Testis (tissue), 2 donors: ENCODE measurements around the gene CHRDL1.

Source experiments
- CTCF ChIP-seq, 3 experiments: fragments of 450-650 bp in 2 of 3; fragments of 200-600 bp in 1 of 3; sonication (generic) in 1 of 3; IDR thresholded peaks; one replicate each; pipeline ENCODE4 v1.5.1; 2016 to 2019; ENCODE audit warnings: antibody characterized with exemption in 3 of 3, mild to moderate bottlenecking in 2 of 3, moderate library complexity in 1 of 3
- POLR2A ChIP-seq: fragments of 450-650 bp; IDR thresholded peaks from one replicate; pipeline ENCODE4 v1.6.1; 2017; ENCODE audit warnings: antibody characterized with exemption, mild to moderate bottlenecking, moderate library complexity

- TF ChIP-seq CTCF (IDR thresholded peaks at IDR 0.05), result no peak
- TF ChIP-seq POLR2A, result no peak
Observed at GRCh38 chrX:110678591-110678990, 117.0 kb downstream of the CHRDL1 start.
